MM.1S (cell line): Measurements from ENCODE around the gene ELP4.

Experiments used
- DNase-seq: peaks from one replicate; pipeline ENCODE4 v3.0.0-alpha.2; 2015
- H2AFZ ChIP-seq: fragments of 300-600 bp; sonication (generic); 2 replicates; pipeline ENCODE4 v1.6.0; 2016; ENCODE audit warnings: antibody characterized with exemption, low read length
- H3F3A ChIP-seq: fragments of 300-600 bp; sonication (generic); 2 replicates; pipeline ENCODE4 v1.6.1; 2016; ENCODE audit warnings: mild to moderate bottlenecking, antibody characterized with exemption, low read length, moderate library complexity, mixed read lengths; ENCODE audit not compliant: insufficient read depth
- H3K27ac ChIP-seq: fragments of 300-600 bp; sonication (generic); 2 replicates; pipeline ENCODE4 v1.5.1; 2016; ENCODE audit warnings: mild to moderate bottlenecking, low read length
- H3K27me3 ChIP-seq: fragments of 300-600 bp; sonication (generic); replicated peaks from 2 replicates; pipeline ENCODE4 v1.6.0; 2016; ENCODE audit warnings: low read length; ENCODE audit not compliant: insufficient read depth
- H3K36me3 ChIP-seq: fragments of 300-600 bp; sonication (generic); replicated peaks from 2 replicates; pipeline ENCODE4 v1.6.1; 2016; ENCODE audit warnings: mild to moderate bottlenecking, low read length, mixed read lengths; ENCODE audit not compliant: insufficient read depth
- H3K4me1 ChIP-seq: fragments of 300-600 bp; sonication (generic); 2 replicates; pipeline ENCODE4 v1.6.1; 2016; ENCODE audit warnings: low read length, mixed read lengths
- H3K4me2 ChIP-seq: fragments of 300-600 bp; sonication (generic); 2 replicates; pipeline ENCODE4 v1.6.0; 2016; ENCODE audit warnings: low read depth, low read length
- H3K4me3 ChIP-seq: fragments of 300-600 bp; sonication (generic); 2 replicates; pipeline ENCODE4 v1.5.1; 2016; ENCODE audit warnings: low read length, mixed read lengths
- H3K79me2 ChIP-seq: fragments of 300-600 bp; sonication (generic); 2 replicates; pipeline ENCODE4 v1.6.1; 2016; ENCODE audit warnings: mixed run types, low read length, mixed read lengths
- H3K9ac ChIP-seq: fragments of 300-600 bp; sonication (generic); 2 replicates; pipeline ENCODE4 v1.6.1; 2016; ENCODE audit warnings: low read length, mixed read lengths
- H3K9me2 ChIP-seq: fragments of 300-600 bp; sonication (generic); replicated peaks from 2 replicates; pipeline ENCODE4 v1.6.1; 2016; ENCODE audit warnings: mild to moderate bottlenecking, low read length, mixed read lengths; ENCODE audit not compliant: insufficient read depth
- H3K9me3 ChIP-seq: fragments of 300-600 bp; sonication (generic); replicated peaks from 2 replicates; pipeline ENCODE4 v1.6.1; 2016; ENCODE audit warnings: mild to moderate bottlenecking, low read length, mixed read lengths; ENCODE audit not compliant: insufficient read depth
- H4K20me1 ChIP-seq: fragments of 300-600 bp; sonication (generic); 2 replicates; pipeline ENCODE4 v1.6.1; 2016; ENCODE audit warnings: mild to moderate bottlenecking, low read length, moderate library complexity, mixed read lengths; ENCODE audit not compliant: insufficient read depth
- CTCF ChIP-seq: fragments of 300-600 bp; sonication (generic); IDR thresholded peaks from 2 replicates; pipeline ENCODE4 v1.5.1; 2016; ENCODE audit warnings: antibody characterized with exemption, low read length, mixed read lengths
- EZH2 ChIP-seq: fragments of 300-600 bp; sonication (generic); optimal IDR thresholded peaks from 2 replicates; pipeline ENCODE3; 2017; ENCODE audit warnings: low read depth, mild to moderate bottlenecking, antibody characterized with exemption, low read length, mixed read lengths
- EZH2phosphoT487 ChIP-seq: fragments of 300-600 bp; sonication (generic); IDR thresholded peaks from 2 replicates; pipeline ENCODE4 v1.6.1; 2018; ENCODE audit warnings: antibody characterized with exemption, low read length

Gene ELP4

GRCh38 chr11:31645747-31646146 is 136.2 kb downstream of the ELP4 start:
- H3K36me3 ChIP-seq = no peaks in the 10 kb centered on the region
- no peak overlapping the region for H3K4me2 ChIP-seq
- H3K9ac ChIP-seq = no peak overlapping the region
- no peak for DNase-seq
- H3K9me2 ChIP-seq = no peaks in the 10 kb centered on the region
- no peaks in the 10 kb centered on the region for H3K9me3 ChIP-seq
- no peaks in the 10 kb centered on the region for H3F3A ChIP-seq
- no peak overlapping the region for H2AFZ ChIP-seq
- H3K79me2 ChIP-seq = no peaks in the 10 kb centered on the region
- TF ChIP-seq CTCF = no peak
- no peak for TF ChIP-seq EZH2phosphoT487
- no peak for TF ChIP-seq EZH2
- H3K27me3 ChIP-seq = no peaks in the 10 kb centered on the region
- no peak overlapping the region for H3K27ac ChIP-seq
- H4K20me1 ChIP-seq = no peaks in the 10 kb centered on the region
- H3K4me1 ChIP-seq = no peaks in the 10 kb centered on the region
- no peak overlapping the region for H3K4me3 ChIP-seq

- DNase-seq = no peak
- Histone ChIP-seq H3K36me3 (no peaks in the 10 kb centered on the region), H3K4me3 (no peak overlapping the region), H3K4me2 (no peak overlapping the region), H3K9me2 (no peaks in the 10 kb centered on the region), H3F3A (no peaks in the 10 kb centered on the region), H3K9ac (no peak overlapping the region), H2AFZ (no peak overlapping the region), H3K27me3 (no peaks in the 10 kb centered on the region), H3K9me3 (no peaks in the 10 kb centered on the region), H3K79me2 (no peaks in the 10 kb centered on the region), H3K27ac (no peak overlapping the region), H4K20me1 (no peaks in the 10 kb centered on the region), H3K4me1 (no peaks in the 10 kb centered on the region)
- TF ChIP-seq EZH2 (no peak), CTCF (no peak), EZH2phosphoT487 (no peak)
These were observed 136.6 kb downstream of the ELP4 start for GRCh38 chr11:31646216-31646615.

- Histone ChIP-seq H3K4me2 (no peak overlapping the region), H2AFZ (no peak overlapping the region), H3K4me3 (no peak overlapping the region), H3K9ac (no peak overlapping the region), H3K9me3 (no peaks in the 10 kb centered on the region), H3K27ac (no peak overlapping the region), H3K9me2 (no peaks in the 10 kb centered on the region), H3K27me3 (no peaks in the 10 kb centered on the region), H3F3A (no peaks in the 10 kb centered on the region), H3K79me2 (no peaks in the 10 kb centered on the region), H3K36me3 (no peaks in the 10 kb centered on the region), H3K4me1 (no peaks in the 10 kb centered on the region), H4K20me1 (no peaks in the 10 kb centered on the region)
- no peak for TF ChIP-seq EZH2
- DNase-seq = no peak
These were observed 139.8 kb downstream of the ELP4 start for GRCh38 chr11:31649129-31649966.

- Histone ChIP-seq H3K9me3 (no peaks in the 10 kb centered on the region), H3K4me2 (no peak overlapping the region), H3K79me2 (no peaks in the 10 kb centered on the region), H2AFZ (no peak overlapping the region), H3K9ac (no peak overlapping the region), H3K4me3 (no peak overlapping the region), H4K20me1 (no peaks in the 10 kb centered on the region), H3F3A (no peaks in the 10 kb centered on the region), H3K27me3 (no peaks in the 10 kb centered on the region), H3K4me1 (no peaks in the 10 kb centered on the region), H3K27ac (no peak overlapping the region), H3K36me3 (no peaks in the 10 kb centered on the region), H3K9me2 (no peaks in the 10 kb centered on the region)
- TF ChIP-seq EZH2 (no peak), CTCF (no peak), EZH2phosphoT487 (no peak)
- DNase-seq = no peak
These were observed 141.6 kb downstream of the ELP4 start for GRCh38 chr11:31651208-31651607.
